Gastroesophageal sphincter (tissue), 3 donors: Measurements from ENCODE around the gene DYSF.

Source experiments
- CTCF ChIP-seq, 4 experiments: fragments of 200-600 bp in 2 of 4; fragments of 450-650 bp in 2 of 4; sonication (generic) in 1 of 4; IDR thresholded peaks; one replicate each; pipeline ENCODE4 v1.5.1; 2017 to 2019; ENCODE audit warnings: antibody characterized with exemption in 4 of 4, mild to moderate bottlenecking in 2 of 4, moderate library complexity in 2 of 4
- POLR2A ChIP-seq, 2 donors: fragments of 450-650 bp; IDR thresholded peaks; one replicate each; pipeline ENCODE4 v1.6.1; 2017; ENCODE audit warnings: antibody characterized with exemption in 2 of 2, mild to moderate bottlenecking in 2 of 2, moderate library complexity in 1 of 2

- TF ChIP-seq CTCF (IDR thresholded peaks at IDR 0.05) (peak in 3 of 4 experiments; percentile 23 to 59 (median 35)), POLR2A (IDR thresholded peaks at IDR 0.05) (no peak)
These were observed 7.4 kb downstream of the DYSF start for GRCh38 chr2:71460595-71461303.
